ENCODE measurements around the gene CALML5. TPM values are rescaled to one million over a fixed set of nuclear protein-coding genes. Genes with fewer than 3 reads are reported as not detected.

Gene CALML5
- polyA plus RNA-seq, 1 of the 3 experiments (the other 2 are of a cell fraction): not detected

- POLR2A ChIA-PET: no interaction called here
Measured at GRCh38 chr10:5502571-5503476, 3.5 kb upstream of the CALML5 start.

More at GRCh38 chr10:5502571-5503476, 3.5 kb upstream of the CALML5 start:
- Histone ChIP-seq H3K27ac (ENCODE audit: low read depth in 2 of 2, low read length in 1 of 2) (no peak overlapping the region), H3K27me3 (ENCODE audit: insufficient read depth) (peaks cover 8% of the 10 kb centered on the region), H3K9me2 (no peaks in the 10 kb centered on the region), H3K9me3 (no peaks in the 10 kb centered on the region), H4K20me1 (ENCODE audit: insufficient read depth) (no peaks in the 10 kb centered on the region), H3K36me3 (replicated peaks in 1 of 2; ENCODE audit: control insufficient read depth in 1 of 2, insufficient read depth in 2 of 2, low read length in 1 of 2) (no peaks in the 10 kb centered on the region), H3K4me1 (ENCODE audit: control insufficient read depth in 1 of 2, insufficient read depth in 2 of 2, low read depth in 1 of 2, low read length in 1 of 2) (no peaks in the 10 kb centered on the region; a peak in 1 of 4 replicates), H3K79me2 (ENCODE audit: insufficient read depth) (no peaks in the 10 kb centered on the region), H3K4me2 (no peak overlapping the region), H3F3A (replicated peaks; ENCODE audit: insufficient read depth) (no peaks in the 10 kb centered on the region), H2AFZ (ENCODE audit: low read depth) (no peak overlapping the region), H3K9ac (no peak overlapping the region), H3K4me3 (ENCODE audit: low read depth in 2 of 2, low read length in 1 of 2) (no peak overlapping the region)
- no peak for DNase-seq
- 71% methylated on average over 8 of the region's 14 CpGs for WGBS (ENCODE audit: low lambda C conversion rate)
- TF ChIP-seq CHD2 (IDR thresholded peaks at IDR 0.05; ENCODE audit: low read length, partially characterized antibody): no peak
- TF ChIP-seq EP300 (IDR thresholded peaks at IDR 0.05; ENCODE audit: borderline replicate concordance in 1 of 2, low read depth in 1 of 2, low read length in 1 of 2): no peak
- no peak for TF ChIP-seq ELF1 (IDR thresholded peaks at IDR 0.05)
- no peak for TF ChIP-seq GABPA (IDR thresholded peaks at IDR 0.05; ENCODE audit: low read depth)
- TF ChIP-seq PBX3 (IDR thresholded peaks at IDR 0.05): no peak
- TF ChIP-seq EZH2phosphoT487 (IDR thresholded peaks at IDR 0.05; ENCODE audit: borderline replicate concordance, low read depth): no peak
- no peak for TF ChIP-seq MAX (IDR thresholded peaks at IDR 0.05; ENCODE audit: low read depth)
- no peak for TF ChIP-seq SMC3 (IDR thresholded peaks at IDR 0.05; ENCODE audit: low read depth, low read length)
- TF ChIP-seq NFIC (IDR thresholded peaks at IDR 0.05; ENCODE audit: borderline replicate concordance): no peak
- no peak for TF ChIP-seq TEAD4 (IDR thresholded peaks at IDR 0.05; ENCODE audit: borderline replicate concordance, insufficient read depth)
- no peak for TF ChIP-seq RXRA (IDR thresholded peaks at IDR 0.05; ENCODE audit: borderline replicate concordance, low read depth)
- TF ChIP-seq RFX5 (IDR thresholded peaks at IDR 0.05; ENCODE audit: low read length): no peak
- TF ChIP-seq MXI1 (IDR thresholded peaks at IDR 0.05; ENCODE audit: low read depth, low read length): no peak
- no peak for TF ChIP-seq FOXM1 (IDR thresholded peaks at IDR 0.05; ENCODE audit: low read depth)
- no peak for TF ChIP-seq YY1 (IDR thresholded peaks at IDR 0.05; ENCODE audit: low read depth)
- TF ChIP-seq CTCF (IDR thresholded peaks at IDR 0.05): no peak
- TF ChIP-seq TAF1 (IDR thresholded peaks at IDR 0.05; ENCODE audit: borderline replicate concordance, low read depth, low read length): no peak
- CTCF ChIA-PET: no interaction called here

Measured in SK-N-SH (cell line).